Small intestine (tissue), 7 donors: ENCODE data around the gene MAP2K5. TPM values are rescaled to one million over a fixed set of nuclear protein-coding genes. Genes with fewer than 3 reads are reported as not detected.

Experiments used
- DNase-seq, 2 donors: peaks; one replicate each; pipeline versions ENCODE4 v3.0.0 to v3.0.0-alpha.2; 2013
- FAIRE-seq: peaks from 2 replicates; lab custom pipeline; 2012; peaks lifted over from hg19 to GRCh38; lab: Jason Lieb, UNC
- H3K27ac ChIP-seq, 3 donors: one replicate each; pipeline ENCODE4 v1.5.1; 2013; ENCODE audit warnings: low read length in 2 of 3, mild to moderate bottlenecking in 2 of 3, control low read depth in 1 of 3, inconsistent platforms in 1 of 3, low read depth in 1 of 3, moderate library complexity in 1 of 3
- H3K27me3 ChIP-seq, 3 donors: one replicate each; pipeline ENCODE4 v1.6.1; 2013; ENCODE audit warnings: low read length in 3 of 3, inconsistent platforms in 1 of 3; ENCODE audit not compliant: control insufficient read depth in 3 of 3, insufficient read depth in 3 of 3
- H3K36me3 ChIP-seq, 3 donors: one replicate each; pipeline ENCODE4 v1.6.1; 2013; ENCODE audit warnings: low read length in 3 of 3, inconsistent platforms in 1 of 3, low read depth in 1 of 3, mild to moderate bottlenecking in 1 of 3, moderate library complexity in 1 of 3; ENCODE audit not compliant: control insufficient read depth in 3 of 3, insufficient read depth in 2 of 3
- H3K4me1 ChIP-seq, 3 donors: one replicate each; pipeline ENCODE4 v1.6.1; 2013; ENCODE audit warnings: low read length in 2 of 3, inconsistent platforms in 1 of 3, low read depth in 1 of 3, mild to moderate bottlenecking in 1 of 3, moderate library complexity in 1 of 3; ENCODE audit not compliant: control insufficient read depth in 3 of 3, insufficient read depth in 2 of 3
- H3K4me3 ChIP-seq, 3 donors: one replicate each; pipeline ENCODE4 v1.5.1; 2013; ENCODE audit warnings: low read length in 3 of 3, control low read depth in 1 of 3, inconsistent platforms in 1 of 3, low read depth in 1 of 3, mild to moderate bottlenecking in 1 of 3, moderate library complexity in 1 of 3
- H3K9me3 ChIP-seq, 2 donors: one replicate each; pipeline ENCODE4 v1.6.1; 2013; ENCODE audit warnings: low read depth in 1 of 2, low read length in 1 of 2; ENCODE audit not compliant: control insufficient read depth in 2 of 2, insufficient read depth in 1 of 2
- WGBS, 3 donors: extraction: QIAGEN DNeasy Blood & Tissue Kit; methylation state at CpG; one replicate each; pipeline ENCODE4 v1.1.7; 2013; 5-methylcytosine and 5-hydroxymethylcytosine counted together
- polyA plus RNA-seq, 4 donors: library from polyadenylated mRNA; stranded (reverse) in 3 of 4; unstranded in 1 of 4; fragments of 200-250 nt in 3 of 4; fragments of 120-200 nt in 1 of 4; gene quantifications; one replicate each; pipeline versions ENCODE4 v1.2.1 to v1.2.3, GENCODE V29; 2013
- donor health status: healthy with polysubstance abuse.
- donor health status: control.
- donor health status: control.
- donor health status: Bipolar disorder and iron deficiency.
- donor health status: healthy.

The MAP2K5 gene
- polyA plus RNA-seq, 4 donors, result 10.5 to 15.6 (median 11.8) TPM

DNA sequence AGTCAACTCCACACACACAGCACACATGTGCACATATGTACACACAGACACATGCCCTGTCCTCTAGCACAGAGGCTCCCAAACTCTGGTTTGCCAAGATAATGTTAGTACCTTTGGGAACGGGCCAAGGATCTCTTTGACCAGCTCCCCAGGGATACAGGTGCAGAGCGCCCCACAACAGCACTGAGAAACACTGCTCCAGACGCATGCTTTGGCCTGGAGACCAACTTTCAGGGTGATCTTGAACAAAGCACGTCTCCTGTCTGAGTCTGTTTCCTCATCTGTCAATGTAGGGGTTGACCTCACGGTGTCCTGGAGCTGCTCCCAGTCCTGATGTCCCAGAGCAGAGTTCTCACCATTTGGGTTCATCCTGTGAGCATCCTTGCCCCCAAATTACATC lies 266.9 kb downstream of the MAP2K5 start:
- Histone ChIP-seq H3K36me3 (peaks cover 0 to 38% (median 2%) of the 10 kb centered on the region in 3 donors), H3K27me3 (peaks cover 0 to 5% (median 0%) of the 10 kb centered on the region in 3 donors), H3K4me3 (no peak overlapping the region), H3K27ac (no peak overlapping the region), H3K4me1 (no peaks in the 10 kb centered on the region), H3K9me3 (no peaks in the 10 kb centered on the region)
- 89 to 95% (median 89%) methylated on average over 5 of the region's 5 CpGs for WGBS, 3 donors
- DNase-seq (no peak), FAIRE-seq (no peak)

DNA sequence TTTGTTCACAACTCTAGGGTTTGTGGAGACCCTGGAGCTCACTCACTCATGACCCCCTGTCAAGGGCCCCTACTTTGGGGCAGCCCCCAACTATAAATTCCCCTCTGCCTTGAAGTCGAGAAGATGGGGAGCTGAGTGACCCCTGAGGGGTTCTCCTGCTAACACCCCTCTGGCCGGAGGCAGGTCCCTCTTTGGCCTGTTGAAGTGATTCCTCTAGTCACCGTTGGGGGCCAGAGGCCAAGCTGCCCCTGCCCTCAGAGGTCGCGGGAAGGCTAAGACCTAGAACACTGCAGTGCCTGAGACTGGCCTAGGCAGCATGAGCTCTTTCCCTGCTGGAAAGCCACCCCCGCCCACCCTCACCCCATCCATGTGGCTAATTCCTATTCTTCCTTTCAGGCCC lies 267.4 kb downstream of the MAP2K5 start:
- peaks cover 0 to 38% (median 2%) of the 10 kb centered on the region in 3 donors for H3K36me3 ChIP-seq
- no peak for DNase-seq
- no peaks in the 10 kb centered on the region for H3K9me3 ChIP-seq
- FAIRE-seq, result no peak
- no peak overlapping the region for H3K27ac ChIP-seq
- H3K4me1 ChIP-seq, result no peaks in the 10 kb centered on the region
- WGBS, 3 donors, result 83 to 94% (median 92%) methylated on average over 6 of the region's 6 CpGs
- H3K4me3 ChIP-seq, result no peak overlapping the region
- H3K27me3 ChIP-seq, result peaks cover 0 to 5% (median 0%) of the 10 kb centered on the region in 3 donors

DNA sequence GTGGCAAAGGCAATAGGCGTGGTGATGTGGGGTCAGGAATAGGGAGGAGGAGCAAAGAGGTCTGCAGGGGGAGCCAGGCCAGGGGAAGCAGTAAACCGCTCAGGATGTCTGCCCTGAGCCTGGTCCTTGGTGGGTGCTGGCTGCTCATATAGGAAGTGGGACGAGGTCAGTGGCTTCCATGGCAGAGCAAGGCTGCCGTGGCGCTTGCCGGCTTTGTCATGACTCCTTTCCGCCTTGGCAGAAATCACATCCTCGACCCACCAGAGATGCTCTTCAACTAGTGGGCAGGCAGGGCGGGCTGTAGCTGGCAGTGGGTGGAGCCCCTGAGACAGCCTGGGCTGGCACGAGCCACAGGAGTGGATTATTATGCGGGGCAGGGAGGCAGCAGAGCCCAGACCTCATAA lies 269.7 kb downstream of the MAP2K5 start:
- Histone ChIP-seq H3K27ac (no peak overlapping the region), H3K4me1 (no peaks in the 10 kb centered on the region), H3K9me3 (peaks cover 0 to 6% of the 10 kb centered on the region in 2 donors), H3K27me3 (peaks cover 0 to 8% (median 0%) of the 10 kb centered on the region in 3 donors), H3K4me3 (no peak overlapping the region), H3K36me3 (peaks cover 0 to 25% (median 2%) of the 10 kb centered on the region in 3 donors)
- no peak for DNase-seq
- WGBS, 3 donors, result 69 to 85% (median 76%) methylated on average over 11 of the region's 11 CpGs
- FAIRE-seq, result no peak

DNA sequence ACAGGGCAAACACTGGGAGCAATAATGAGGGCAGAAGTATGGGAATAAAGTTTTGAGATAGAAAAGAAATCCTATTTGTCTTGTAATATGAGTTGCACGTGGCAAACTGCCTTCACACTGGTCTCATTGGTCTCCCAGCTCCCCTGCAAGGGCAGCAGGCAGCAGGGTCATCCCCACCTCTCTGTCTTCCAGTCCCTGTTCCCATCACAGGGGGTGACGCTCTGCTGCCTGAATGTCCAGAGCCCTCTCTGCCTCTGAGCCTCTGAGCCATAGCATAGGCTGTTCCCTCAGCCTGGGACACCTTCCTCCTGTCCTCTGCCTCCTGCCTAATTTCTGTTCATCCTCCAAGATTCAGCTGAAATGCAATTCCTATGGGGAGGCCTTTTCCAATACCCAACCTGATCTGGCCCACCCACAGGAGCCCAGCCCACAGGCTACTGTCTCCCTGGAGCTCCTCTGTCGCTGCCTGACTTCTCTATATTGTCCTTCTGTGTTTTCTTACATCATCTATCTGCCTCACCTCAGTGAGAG lies 270.7 kb downstream of the MAP2K5 start:
- peaks cover 0 to 18% (median 2%) of the 10 kb centered on the region in 3 donors for H3K36me3 ChIP-seq
- FAIRE-seq (no peak), DNase-seq (no peak)
- H3K27me3 ChIP-seq, result peaks cover 0 to 12% (median 3%) of the 10 kb centered on the region in 3 donors
- H3K27ac ChIP-seq, result no peak overlapping the region
- no peak overlapping the region for H3K4me3 ChIP-seq
- peaks cover 0 to 6% of the 10 kb centered on the region in 2 donors for H3K9me3 ChIP-seq
- WGBS, 3 donors, result 84 to 90% (median 89%) methylated on average over 3 of the region's 3 CpGs
- H3K4me1 ChIP-seq, result no peaks in the 10 kb centered on the region

DNA sequence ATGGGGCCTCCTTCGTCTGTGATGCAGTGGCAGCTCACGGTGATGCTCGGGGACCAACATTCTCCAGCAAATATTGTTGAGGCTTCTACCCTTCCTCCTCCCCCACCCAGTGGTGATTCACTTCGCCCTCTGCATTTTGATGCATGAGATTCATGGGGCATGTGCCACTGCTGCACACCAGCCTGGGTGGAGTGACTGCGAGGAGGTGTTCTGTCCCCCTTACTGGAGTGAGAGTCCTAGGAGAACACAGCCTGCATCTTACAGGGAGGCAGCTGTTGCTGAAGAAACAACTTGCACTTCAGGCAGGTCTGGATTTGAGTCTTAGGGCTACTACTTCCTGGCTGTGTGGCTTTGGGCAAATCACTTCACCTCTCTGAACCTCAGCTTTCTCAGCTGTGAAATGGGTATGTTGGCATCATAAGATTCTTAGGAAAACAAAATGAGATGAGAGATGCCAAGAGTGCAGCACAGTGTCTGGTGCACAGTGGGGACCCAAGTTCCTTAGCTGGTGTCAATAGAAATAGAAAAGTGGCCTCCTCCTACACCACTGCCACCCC lies 272.6 kb downstream of the MAP2K5 start:
- WGBS, 3 donors, result 79 to 94% (median 90%) methylated on average over 4 to 5 of the region's 5 CpGs
- H3K27me3 ChIP-seq, result peaks cover 7 to 30% (median 20%) of the 10 kb centered on the region in 3 donors
- no peak for FAIRE-seq

DNA sequence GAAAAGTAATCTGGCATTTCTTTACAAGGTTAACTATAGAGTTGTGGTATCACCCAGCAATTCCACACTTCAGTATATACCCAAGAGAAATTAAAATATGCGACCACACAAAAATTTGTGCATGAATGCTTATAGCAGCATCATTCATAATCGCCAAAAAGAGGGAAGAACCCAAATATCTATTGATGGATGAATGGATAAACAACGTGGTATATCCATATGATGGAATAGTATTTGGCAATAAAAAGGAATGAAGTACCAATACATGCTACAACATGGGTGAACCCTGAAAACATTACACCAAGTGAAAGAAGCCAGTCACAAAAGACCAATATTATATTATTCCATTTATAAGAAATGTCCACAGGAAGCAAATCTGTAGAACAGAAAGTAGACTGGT lies 274.2 kb downstream of the MAP2K5 start:
- H3K4me3 ChIP-seq, result no peak overlapping the region
- peaks cover 17 to 43% (median 36%) of the 10 kb centered on the region in 3 donors for H3K27me3 ChIP-seq
- peaks cover 0 to 5% (median 0%) of the 10 kb centered on the region in 3 donors for H3K4me1 ChIP-seq
- no peak for FAIRE-seq
- 90 to 94% (median 91%) methylated on average over 3 of the region's 3 CpGs for WGBS, 3 donors
- no peak overlapping the region for H3K27ac ChIP-seq
- H3K9me3 ChIP-seq, result peaks cover 0 to 9% of the 10 kb centered on the region in 2 donors
- H3K36me3 ChIP-seq, result peaks cover 0 to 2% (median 0%) of the 10 kb centered on the region in 3 donors
- no peak for DNase-seq

More for the DNA sequence above, 272.6 kb downstream of the MAP2K5 start:
- peaks cover 0 to 6% of the 10 kb centered on the region in 2 donors for H3K9me3 ChIP-seq
- peaks cover 0 to 7% (median 0%) of the 10 kb centered on the region in 3 donors for H3K36me3 ChIP-seq
- H3K4me3 ChIP-seq, result no peak overlapping the region
- no peak overlapping the region for H3K27ac ChIP-seq
- H3K4me1 ChIP-seq, result no peaks in the 10 kb centered on the region
- DNase-seq, result no peak

DNA sequence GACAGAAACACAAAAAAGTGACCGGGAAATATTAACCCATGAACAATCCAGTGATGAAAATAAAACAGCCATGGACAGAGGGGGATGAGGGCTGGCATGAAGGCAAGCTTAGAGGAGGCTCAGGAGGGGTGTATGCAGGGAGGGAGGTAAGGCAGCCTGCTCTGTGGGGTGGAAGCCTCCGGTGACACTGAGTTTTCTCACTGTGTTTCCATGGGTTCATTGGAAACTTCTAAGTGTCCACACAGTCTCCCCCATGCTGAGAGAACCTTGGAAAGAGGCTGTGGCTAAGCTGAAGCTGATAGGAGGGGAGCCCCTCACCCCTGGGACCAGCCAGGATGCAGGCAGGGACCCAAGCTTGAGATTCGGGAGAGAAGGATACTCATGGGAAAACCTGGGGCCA lies 276.0 kb downstream of the MAP2K5 start:
- Histone ChIP-seq H3K36me3 (peaks cover 0 to 2% (median 0%) of the 10 kb centered on the region in 3 donors), H3K27me3 (peaks cover 19 to 55% (median 49%) of the 10 kb centered on the region in 3 donors), H3K27ac (no peak overlapping the region), H3K4me1 (peaks cover 0 to 5% (median 0%) of the 10 kb centered on the region in 3 donors), H3K9me3 (peaks cover 0 to 9% of the 10 kb centered on the region in 2 donors), H3K4me3 (no peak overlapping the region)
- FAIRE-seq (no peak), DNase-seq (no peak)
- WGBS, 3 donors, result 73 to 84% (median 74%) methylated on average over 3 of the region's 3 CpGs

DNA sequence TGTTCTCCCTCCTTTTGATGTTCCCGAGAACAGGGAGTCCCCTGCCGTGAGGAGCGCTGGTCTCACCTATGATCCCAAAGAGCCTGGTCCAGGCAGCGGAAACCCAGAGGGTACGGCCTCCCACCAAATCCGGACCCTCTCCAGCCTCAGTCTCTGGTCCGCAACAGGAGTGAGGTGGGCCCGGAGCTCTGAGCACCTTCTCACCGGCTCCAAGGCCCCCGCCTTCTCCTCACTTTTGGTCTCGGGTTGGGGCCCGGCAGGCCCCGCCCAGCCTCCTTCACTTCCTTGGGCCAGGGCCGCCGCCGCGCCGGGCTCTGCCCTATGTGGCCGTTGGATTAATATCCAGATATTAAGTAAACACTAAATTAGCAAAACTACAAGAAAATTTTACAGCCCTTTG lies 277.1 kb downstream of the MAP2K5 start:
- H3K4me1 ChIP-seq, result peaks cover 0 to 5% (median 0%) of the 10 kb centered on the region in 3 donors

More for the DNA sequence above, 277.1 kb downstream of the MAP2K5 start:
- Histone ChIP-seq H3K9me3 (peaks cover 0 to 9% of the 10 kb centered on the region in 2 donors), H3K27me3 (peaks cover 25 to 66% (median 60%) of the 10 kb centered on the region in 3 donors), H3K36me3 (peaks cover 0 to 2% (median 0%) of the 10 kb centered on the region in 3 donors), H3K4me3 (no peak overlapping the region), H3K27ac (no peak overlapping the region)
- WGBS, 3 donors, result 16 to 28% (median 22%) methylated on average over 19 of the region's 19 CpGs
- DNase-seq (no peak), FAIRE-seq (no peak)
